Dermis blood vessel endothelial cell (primary cell): ENCODE data around the gene XPNPEP1. TPM values are rescaled to one million over a fixed set of nuclear protein-coding genes. Genes with fewer than 3 reads are reported as not detected.

ENCODE experiments used
- DNase-seq: peaks from one replicate; pipeline ENCODE4 v3.0.0; 2010
- total RNA-seq: library from RNA; depleted of rRNA; stranded (reverse); fragments of >200 nt; gene quantifications from 2 replicates; pipeline ENCODE4 v1.2.3, GENCODE V29; 2014

The XPNPEP1 gene
- total RNA-seq, 1 donor from 2014 or later, result 180 TPM

GRCh38 chr10:109947111-109947920 is 24.0 kb upstream of the XPNPEP1 start:
- no peak for DNase-seq

DNA sequence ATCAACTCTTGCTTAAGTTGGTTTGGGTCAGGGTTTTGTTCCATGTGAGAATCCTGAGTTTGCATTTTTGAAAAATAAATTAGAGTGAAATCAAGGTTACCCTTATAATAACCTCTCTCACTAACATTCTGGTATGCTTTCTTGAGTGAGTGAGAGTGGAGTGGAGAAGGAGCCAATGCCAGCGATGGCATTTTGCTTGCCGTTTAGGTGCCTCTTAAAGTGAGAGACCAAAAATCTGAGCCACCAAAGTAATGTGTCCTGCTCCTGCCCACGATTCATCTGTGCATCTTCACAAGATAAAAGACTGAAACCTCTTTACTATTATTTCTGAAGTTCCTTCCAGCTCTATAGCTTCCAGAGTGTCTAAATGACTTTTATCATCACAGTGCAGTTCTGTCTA is 23.4 kb upstream of the XPNPEP1 start:
- no peak for DNase-seq

DNA sequence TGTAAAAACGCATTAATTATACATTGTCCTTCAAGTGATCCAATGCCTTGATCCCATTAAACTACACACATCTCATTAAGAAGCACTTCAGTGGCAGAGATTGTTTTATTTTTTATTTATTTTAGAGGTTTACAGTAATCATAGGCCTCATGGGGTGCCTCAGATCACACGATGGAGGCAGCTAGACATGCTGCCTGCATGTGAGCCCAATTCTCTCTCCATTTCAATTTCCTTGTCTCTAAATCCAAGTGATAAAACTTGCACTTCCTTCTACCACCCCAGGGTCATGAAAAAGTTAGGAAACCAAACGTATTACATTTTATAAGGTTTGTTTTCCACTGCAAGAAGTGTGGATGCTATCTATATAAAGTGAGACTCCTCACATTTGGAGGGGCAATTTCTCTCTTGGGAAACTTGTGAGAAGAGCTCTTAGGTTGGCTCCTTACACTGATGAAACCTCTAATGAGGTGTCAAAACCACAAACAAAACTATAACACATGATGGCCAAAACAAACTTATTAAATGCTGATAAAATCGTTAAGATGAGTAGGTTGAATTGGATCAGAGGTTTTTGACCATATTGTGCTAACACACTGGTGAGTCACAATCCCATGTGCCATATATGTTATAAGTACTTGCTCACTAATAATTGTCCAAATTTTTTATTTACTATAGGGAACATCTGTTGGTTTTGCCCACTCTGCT is 22.3 kb upstream of the XPNPEP1 start:
- DNase-seq, result no peak

GRCh38 chr10:109944613-109945012 is 21.3 kb upstream of the XPNPEP1 start:
- no peak for DNase-seq

DNA sequence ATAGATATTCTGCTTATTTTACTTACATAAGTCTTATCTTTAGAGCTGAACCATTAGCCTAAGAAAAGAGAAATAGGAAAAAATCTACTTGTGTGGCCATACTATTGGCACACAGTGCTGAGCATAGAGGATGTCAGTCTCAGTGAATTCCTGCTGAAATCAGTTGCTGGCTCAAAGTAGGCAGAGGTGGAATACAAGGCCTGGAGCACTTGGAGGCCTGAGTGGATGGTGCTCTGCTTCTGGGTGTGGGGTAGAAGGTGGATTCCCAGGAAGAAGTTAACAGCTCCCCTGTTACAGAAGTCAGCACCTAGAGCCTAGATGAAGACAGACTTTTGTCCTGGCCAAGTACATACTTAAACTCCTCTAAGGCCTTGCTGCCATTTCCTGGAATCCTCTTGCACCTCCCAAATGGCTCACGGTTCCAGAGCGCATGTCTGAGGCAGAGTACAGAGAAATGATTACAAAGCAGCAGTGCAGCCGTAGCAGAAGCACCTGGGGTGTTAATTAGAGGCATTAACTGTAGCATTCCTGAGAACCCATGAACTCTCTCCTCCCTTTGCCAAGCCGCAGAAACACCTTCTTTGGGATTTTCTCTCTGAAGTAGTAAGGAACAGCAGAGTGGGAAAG is 18.0 kb upstream of the XPNPEP1 start:
- DNase-seq, result no peak

GRCh38 chr10:109940553-109940952 is 17.2 kb upstream of the XPNPEP1 start:
- DNase-seq, result no peak

GRCh38 chr10:109940117-109940516 is 16.8 kb upstream of the XPNPEP1 start:
- DNase-seq, result no peak

DNA sequence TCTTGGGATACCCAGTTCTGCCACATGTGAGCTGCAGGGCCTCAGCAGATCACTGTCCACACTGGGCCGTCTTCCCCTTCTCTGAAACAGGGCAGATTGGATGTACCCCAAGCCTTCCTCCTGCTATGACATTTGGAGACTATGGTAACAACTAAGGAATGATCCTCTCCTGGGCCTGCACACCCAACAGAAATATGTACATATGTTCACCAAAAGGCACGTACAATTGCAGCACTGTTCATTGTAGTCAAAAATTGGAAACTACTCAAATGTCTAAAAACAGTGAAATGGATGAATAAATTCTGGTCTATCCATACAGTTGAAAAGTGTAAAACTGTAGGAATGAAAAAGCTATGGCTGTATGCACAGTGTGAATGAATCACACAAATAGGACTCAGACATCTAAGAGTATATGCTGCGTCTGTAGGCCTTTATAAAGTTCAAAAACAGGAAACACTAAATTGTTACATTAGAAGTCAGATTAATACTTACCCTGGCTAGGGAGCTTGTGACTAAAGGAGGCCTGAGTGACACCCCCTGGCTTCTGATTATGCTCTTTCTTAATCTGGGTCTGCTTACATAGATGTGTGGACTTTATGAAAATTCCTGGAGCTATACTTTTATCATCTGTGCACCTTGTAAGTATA is 16.1 kb upstream of the XPNPEP1 start:
- peak; percentile 60 for DNase-seq

- DNase-seq, result no peak
Observed at GRCh38 chr10:109937460-109938065, 14.3 kb upstream of the XPNPEP1 start.

DNA sequence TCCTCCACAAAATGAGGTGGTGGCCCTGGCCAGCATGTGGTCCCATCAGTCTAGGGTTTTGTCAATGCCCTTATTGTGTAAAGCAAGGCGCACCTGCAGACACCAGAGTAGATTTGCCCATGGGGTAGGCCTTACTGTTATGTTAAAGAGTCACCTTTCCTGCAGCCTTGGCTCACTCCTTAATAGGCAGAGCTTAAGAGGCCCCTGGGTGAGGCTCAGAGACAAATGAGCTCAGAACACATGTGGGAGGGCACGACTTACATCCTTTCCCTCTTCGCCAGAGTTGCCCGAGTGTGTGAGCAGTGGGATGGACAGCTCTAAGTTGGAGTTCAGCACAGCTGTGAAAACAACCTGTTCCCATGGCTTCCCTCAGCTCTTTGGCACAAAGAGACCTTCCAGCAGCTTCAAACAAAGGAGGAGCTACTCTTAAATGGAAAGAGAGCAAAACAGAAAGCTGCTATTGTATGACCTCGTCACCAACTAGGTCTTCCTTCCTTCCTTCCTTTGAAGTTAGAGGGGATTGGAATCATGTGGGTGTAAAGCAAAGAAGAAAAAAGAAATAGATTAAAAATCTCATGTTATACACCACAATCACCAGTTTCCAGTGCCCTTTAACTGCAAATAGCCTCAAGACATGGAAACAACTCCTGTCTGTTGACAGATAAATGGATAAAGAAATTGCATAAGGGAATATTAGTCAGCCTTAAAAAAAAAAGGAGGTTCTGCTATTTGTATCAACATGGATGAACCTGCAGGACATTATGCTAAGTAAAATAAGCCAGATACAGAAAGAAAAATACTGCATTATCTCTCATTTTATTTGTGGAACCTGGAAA is 11.9 kb upstream of the XPNPEP1 start:
- peak; percentile 99 for DNase-seq

- peak; percentile 28 for DNase-seq
Observed at GRCh38 chr10:109933984-109934565, 10.8 kb upstream of the XPNPEP1 start.

- no peak for DNase-seq
Observed at GRCh38 chr10:109932968-109933367, 9.7 kb upstream of the XPNPEP1 start.

GRCh38 chr10:109932391-109932790 is 9.1 kb upstream of the XPNPEP1 start:
- no peak for DNase-seq

DNA sequence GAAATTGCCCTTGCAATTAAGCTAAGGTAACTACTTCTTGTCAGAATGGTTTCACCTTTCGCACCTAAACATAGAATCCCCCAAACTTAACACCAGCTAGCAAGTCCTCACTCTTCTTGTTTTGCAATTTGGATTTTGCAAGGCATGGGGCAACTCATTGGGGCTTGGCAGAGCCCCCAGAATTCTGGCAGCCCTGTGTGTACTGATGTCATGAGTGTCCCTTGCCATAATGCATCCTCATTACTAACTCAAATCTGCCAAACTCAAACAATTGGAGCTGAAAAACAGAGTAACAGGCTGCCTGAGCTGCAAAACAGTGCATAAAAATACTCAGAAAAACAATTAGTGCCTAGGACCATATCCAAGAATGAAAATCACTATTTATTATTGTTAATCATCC is 7.9 kb upstream of the XPNPEP1 start:
- DNase-seq, result no peak

GRCh38 chr10:109929501-109930219 is 6.3 kb upstream of the XPNPEP1 start:
- no peak for DNase-seq

DNA sequence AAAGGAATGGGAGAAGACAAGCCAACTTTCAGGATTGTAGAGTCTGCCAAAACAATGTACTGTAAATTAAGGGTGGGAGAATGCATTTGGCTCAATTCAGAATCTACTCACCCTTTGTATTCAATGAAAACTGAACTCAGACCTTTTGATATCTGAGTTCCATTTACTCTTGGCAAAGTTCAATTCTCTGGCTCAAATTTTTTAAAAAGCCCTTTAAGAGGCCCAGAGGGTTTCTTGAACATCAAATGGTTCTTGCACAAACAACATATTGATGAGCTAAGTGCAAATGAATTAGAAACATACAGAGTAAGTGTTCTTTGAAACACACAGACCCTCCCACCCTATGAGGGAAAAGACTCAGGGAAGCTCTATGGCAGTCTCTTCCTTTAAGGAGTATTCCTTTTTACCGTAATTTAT is 5.2 kb upstream of the XPNPEP1 start:
- DNase-seq, result no peak

DNA sequence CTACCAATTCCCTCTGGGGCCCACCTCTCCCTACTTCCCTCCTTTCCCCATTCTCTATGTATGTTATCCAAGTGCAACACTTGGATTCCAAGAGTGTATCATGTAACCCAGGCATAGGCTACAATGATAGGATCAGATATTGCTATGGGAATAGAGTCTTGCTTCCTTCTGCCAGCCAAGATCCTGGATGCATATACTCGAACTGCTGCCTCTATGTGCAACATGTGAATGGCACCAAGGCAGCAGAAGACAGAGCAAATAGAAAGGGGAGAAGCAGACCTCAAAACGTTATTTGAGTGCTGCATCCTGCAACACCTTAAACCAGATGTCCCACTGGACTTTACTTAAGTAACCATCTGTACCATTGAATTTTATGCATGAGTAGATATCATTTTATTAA is 3.5 kb upstream of the XPNPEP1 start:
- no peak for DNase-seq

DNA sequence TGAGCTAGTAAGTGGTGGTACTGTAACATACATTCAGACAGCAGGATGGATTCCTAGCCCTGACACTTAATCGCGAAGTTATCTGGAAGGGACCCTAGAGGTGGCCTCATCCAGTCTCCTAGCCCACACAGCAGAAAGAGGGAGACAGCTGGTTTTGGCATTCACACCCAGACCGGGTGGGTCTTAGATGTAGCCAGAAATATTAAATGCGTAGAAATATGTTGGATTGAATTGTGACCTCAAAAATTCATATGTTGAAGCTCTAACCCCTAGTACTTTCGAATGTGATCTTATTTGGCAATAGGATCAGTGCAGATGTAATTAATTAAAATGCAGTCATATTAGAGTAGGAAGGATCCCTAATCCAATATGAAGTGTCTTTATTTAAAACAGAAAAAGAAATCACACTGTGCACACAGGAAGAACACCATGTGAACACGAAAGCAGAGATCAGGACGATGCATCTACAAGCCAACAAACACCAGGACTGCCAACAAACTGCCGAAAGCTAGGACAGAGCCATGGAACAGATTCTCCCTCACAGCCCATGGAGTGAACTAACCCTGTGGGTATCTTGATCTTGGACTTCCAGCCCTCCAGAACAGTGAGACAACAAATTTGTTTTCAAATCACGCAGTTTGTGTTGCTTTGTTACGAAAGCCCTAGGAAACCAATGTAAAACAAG is 2.9 kb upstream of the XPNPEP1 start:
- no peak for DNase-seq

DNA sequence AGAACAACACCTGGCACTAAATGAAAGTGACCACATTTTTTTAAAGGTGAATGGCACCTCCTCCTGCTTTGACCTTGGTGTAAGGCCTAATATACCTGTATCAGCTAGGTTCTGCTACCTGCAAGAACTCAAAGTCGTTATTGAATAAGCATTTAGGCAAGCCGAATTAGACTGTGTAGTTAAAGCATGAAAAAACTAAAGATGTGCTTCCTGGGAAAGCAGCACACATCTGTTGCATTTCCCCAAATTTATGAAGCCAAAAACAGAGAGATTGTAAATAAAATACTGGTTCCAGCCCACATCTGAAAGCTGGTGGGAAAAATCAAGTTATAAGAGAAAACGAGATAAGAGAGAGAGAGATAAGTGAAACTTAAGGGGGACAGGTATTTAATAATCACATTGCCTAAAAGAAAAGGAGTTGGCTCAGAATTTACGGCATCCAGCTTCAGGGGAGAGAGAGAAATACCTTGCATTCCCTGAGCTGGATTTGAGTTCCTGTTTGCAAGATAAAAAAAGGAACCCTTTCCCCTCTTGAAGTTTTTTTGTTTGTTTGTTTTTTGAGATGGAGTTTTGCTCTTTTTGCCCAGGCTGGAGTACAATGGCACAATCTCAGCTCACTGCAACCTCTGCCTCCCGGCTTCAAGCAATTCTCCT is 1.8 kb upstream of the XPNPEP1 start:
- no peak for DNase-seq

GRCh38 chr10:109924087-109924486 is 776 bp upstream of the XPNPEP1 start:
- DNase-seq, result no peak
